ENCODE data around the gene STXBP4. TPM values are rescaled to one million over a fixed set of nuclear protein-coding genes. Genes with fewer than 3 reads are reported as not detected.

Gene STXBP4
- total RNA-seq, 4 donors from 2014 or later: 8.0 to 57.6 (median 18.8) TPM

- Histone ChIP-seq H3K36me3 (no peaks in the 10 kb centered on the region), H3K4me1 (no peaks in the 10 kb centered on the region), H3K9me3 (no peaks in the 10 kb centered on the region), H3K27me3 (no peaks in the 10 kb centered on the region), H3K4me3 (no peak overlapping the region), H3K27ac (no peak overlapping the region)
- no peak for TF ChIP-seq POLR2A (IDR thresholded peaks at IDR 0.05)
- TF ChIP-seq CTCF (IDR thresholded peaks at IDR 0.05): no peak
- DNase-seq: no peak
Observed at GRCh38 chr17:55158439-55158838, 189.9 kb downstream of the STXBP4 start.

- no peaks in the 10 kb centered on the region for H3K36me3 ChIP-seq
- H3K4me1 ChIP-seq: no peaks in the 10 kb centered on the region
- H3K4me3 ChIP-seq: no peak overlapping the region
- no peak overlapping the region for H3K27ac ChIP-seq
- DNase-seq: no peak
- no peaks in the 10 kb centered on the region for H3K9me3 ChIP-seq
- TF ChIP-seq CTCF (IDR thresholded peaks at IDR 0.05) (no peak), POLR2A (IDR thresholded peaks at IDR 0.05) (no peak)
- H3K27me3 ChIP-seq: no peaks in the 10 kb centered on the region
Observed at GRCh38 chr17:55159251-55159650, 190.7 kb downstream of the STXBP4 start.

GRCh38 chr17:55160501-55160900, 191.9 kb downstream of the STXBP4 start:
- Histone ChIP-seq H3K4me3 (no peak overlapping the region), H3K36me3 (no peaks in the 10 kb centered on the region), H3K4me1 (no peaks in the 10 kb centered on the region), H3K27me3 (no peaks in the 10 kb centered on the region), H3K9me3 (no peaks in the 10 kb centered on the region), H3K27ac (no peak overlapping the region)
- no peak for DNase-seq
- TF ChIP-seq CTCF (IDR thresholded peaks at IDR 0.05) (no peak), POLR2A (IDR thresholded peaks at IDR 0.05) (no peak)

- no peak for DNase-seq
- TF ChIP-seq POLR2A (IDR thresholded peaks at IDR 0.05): no peak
- no peak for TF ChIP-seq CTCF (IDR thresholded peaks at IDR 0.05)
- Histone ChIP-seq H3K9me3 (no peaks in the 10 kb centered on the region), H3K4me3 (no peak overlapping the region), H3K27me3 (no peaks in the 10 kb centered on the region), H3K36me3 (no peaks in the 10 kb centered on the region), H3K27ac (no peak overlapping the region), H3K4me1 (no peaks in the 10 kb centered on the region)
Observed at GRCh38 chr17:55161935-55162555, 193.5 kb downstream of the STXBP4 start.

- Histone ChIP-seq H3K9me3 (no peaks in the 10 kb centered on the region), H3K4me3 (no peak overlapping the region), H3K27ac (no peak overlapping the region), H3K36me3 (no peaks in the 10 kb centered on the region), H3K4me1 (no peaks in the 10 kb centered on the region), H3K27me3 (no peaks in the 10 kb centered on the region)
- no peak for DNase-seq
- no peak for TF ChIP-seq POLR2A (IDR thresholded peaks at IDR 0.05)
- no peak for TF ChIP-seq CTCF (IDR thresholded peaks at IDR 0.05)
Observed at GRCh38 chr17:55162556-55162946, 194.0 kb downstream of the STXBP4 start.

GRCh38 chr17:55163408-55163807, 194.8 kb downstream of the STXBP4 start:
- no peak for TF ChIP-seq POLR2A (IDR thresholded peaks at IDR 0.05)
- TF ChIP-seq CTCF (IDR thresholded peaks at IDR 0.05): no peak
- Histone ChIP-seq H3K27me3 (no peaks in the 10 kb centered on the region), H3K4me1 (no peaks in the 10 kb centered on the region), H3K36me3 (no peaks in the 10 kb centered on the region), H3K27ac (no peak overlapping the region), H3K4me3 (no peak overlapping the region), H3K9me3 (no peaks in the 10 kb centered on the region)
- DNase-seq: no peak
